Measurements from ENCODE around the gene RIMBP3C. TPM values are rescaled to one million over a fixed set of nuclear protein-coding genes. Genes with fewer than 3 reads are reported as not detected.
"Not testable (repeated sequence)": the region's sequence is repeated elsewhere in the genome, so short reads cannot be mapped to it uniquely, and the experiment has no call there.

RIMBP3C gene
- total and polyA plus RNA-seq, 3 experiments from 2014 or later: 0.33 to 0.44 (median 0.37) TPM

GRCh38 chr22:21569459-21570170 is 18.4 kb upstream of the RIMBP3C start:
- Histone ChIP-seq H3K27me3 (ENCODE audit: insufficient read depth, low read length, poor library complexity, severe bottlenecking) (no peaks in the 10 kb centered on the region), H3K4me1 (ENCODE audit: insufficient read depth, low read length) (peaks cover 62% of the 10 kb centered on the region), H3K9me3 (ENCODE audit: low read length) (no peaks in the 10 kb centered on the region), H3K27ac (ENCODE audit: low read depth, low read length) (peak overlapping the region; percentile 95), H3K36me3 (ENCODE audit: insufficient read depth, low read length) (peaks cover 13% of the 10 kb centered on the region), H3K4me3 (ENCODE audit: low read length) (peak overlapping the region; percentile 75)
- peak overlapping the region; percentile 86 to 94 (median 90) for H3K4me3 Mint-ChIP-seq
- ChIA-PET POLR2A (no interaction called here), CTCF (interaction anchor here (0.7 to 2.4 kb wide), 3 partner anchors 13 to 73 kb away, joined by 3 to 7 read pairs (median 4); partner anchors contain the start of gene SDF2L1)
- DNase-seq: no peak
- H3K9me3 Mint-ChIP-seq: no peaks in the 10 kb centered on the region
- H3K27me3 Mint-ChIP-seq: no peaks in the 10 kb centered on the region
- H3K4me1 Mint-ChIP-seq: peaks cover 59 to 64% (median 64%) of the 10 kb centered on the region in 3 donors
- peaks cover 0 to 19% (median 5%) of the 10 kb centered on the region in 3 donors for H3K36me3 Mint-ChIP-seq
- H3K27ac Mint-ChIP-seq: peak overlapping the region; percentile 60 to 97 (median 90)

DNA sequence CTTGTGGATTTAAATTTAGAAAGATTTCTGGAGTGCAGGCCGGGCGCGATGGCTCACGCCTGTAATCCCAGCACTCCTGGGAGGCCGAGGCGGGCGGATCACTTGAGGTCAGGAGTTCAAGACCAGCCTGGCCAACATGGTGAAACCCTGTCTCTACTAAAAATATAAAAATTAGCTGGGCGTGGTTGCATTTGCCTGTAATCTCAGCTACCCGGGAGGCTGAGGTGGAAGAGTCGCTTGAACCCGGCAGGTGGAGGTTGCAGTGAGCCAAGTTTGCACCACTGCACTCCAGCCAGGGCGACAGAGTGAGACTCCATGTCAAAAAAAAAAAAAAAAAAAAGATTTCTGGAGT is 17.8 kb upstream of the RIMBP3C start:
- Histone ChIP-seq H3K4me1 (ENCODE audit: insufficient read depth, low read length) (peaks cover 56% of the 10 kb centered on the region), H3K4me3 (ENCODE audit: low read length) (peak overlapping the region; percentile 75), H3K27ac (ENCODE audit: low read depth, low read length) (peak overlapping the region; percentile 95), H3K36me3 (ENCODE audit: insufficient read depth, low read length) (peaks cover 13% of the 10 kb centered on the region)
- POLR2A ChIA-PET: interaction anchor here (1.3 kb wide), 1 partner anchor 74 kb away, joined by 5 read pairs; no protein-coding TSS in a partner anchor
- H3K9me3 ChIP-seq (ENCODE audit: low read length); H3K27me3 ChIP-seq (ENCODE audit: insufficient read depth, low read length, poor library complexity, severe bottlenecking); H3K27me3 Mint-ChIP-seq; H3K9me3 Mint-ChIP-seq; DNase-seq: not testable (repeated sequence)
- CTCF ChIA-PET: interaction anchor here (0.7 to 2.4 kb wide), 5 partner anchors 13 to 78 kb away, joined by 3 to 7 read pairs (median 4); partner anchors contain the start of gene SDF2L1
- peaks cover 54 to 58% (median 58%) of the 10 kb centered on the region in 3 donors for H3K4me1 Mint-ChIP-seq
- H3K27ac Mint-ChIP-seq: peak overlapping the region; percentile 60 to 97 (median 95)
- H3K4me3 Mint-ChIP-seq: peak overlapping the region; percentile 86 to 94 (median 90)
- H3K36me3 Mint-ChIP-seq: peaks cover 0 to 19% (median 5%) of the 10 kb centered on the region in 3 donors

DNA sequence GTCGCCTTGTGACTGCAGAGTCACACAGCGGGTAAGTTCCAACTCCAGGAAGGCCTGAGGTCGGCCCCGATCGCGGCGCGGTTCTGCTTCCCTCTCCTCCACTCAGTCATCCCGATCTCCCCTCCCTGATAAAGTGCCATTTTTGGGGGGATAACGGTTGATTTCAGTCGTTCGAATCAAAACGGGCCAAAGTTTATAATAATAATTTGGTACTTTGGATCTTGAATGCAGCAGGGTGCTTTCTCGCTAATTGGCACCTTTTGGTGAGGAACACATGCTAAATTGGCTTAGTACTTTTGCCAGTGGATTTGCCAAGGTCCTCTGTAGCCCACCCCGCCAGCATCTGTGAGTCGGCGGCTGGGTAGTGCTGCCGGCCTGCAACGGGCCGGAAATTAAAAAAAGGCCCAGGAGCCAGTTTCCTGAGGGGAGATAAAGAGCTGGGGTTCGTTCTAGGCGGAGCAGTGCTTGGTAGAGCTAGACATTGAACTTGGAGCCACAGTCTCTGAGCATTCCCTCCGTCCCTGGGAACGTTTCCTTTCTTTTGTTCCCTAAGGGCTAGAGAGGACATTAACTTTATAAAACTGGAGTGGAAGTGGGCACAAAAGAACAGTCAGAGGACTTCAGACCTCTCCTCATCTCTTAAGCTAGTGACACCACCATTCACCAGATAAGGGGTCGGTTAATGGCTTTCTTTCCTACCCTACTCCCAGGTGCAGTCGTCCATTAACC is 17.2 kb upstream of the RIMBP3C start:
- Histone ChIP-seq H3K36me3 (ENCODE audit: insufficient read depth, low read length) (peaks cover 13% of the 10 kb centered on the region), H3K4me3 (ENCODE audit: low read length) (peak overlapping the region; percentile 75), H3K4me1 (ENCODE audit: insufficient read depth, low read length) (peaks cover 51% of the 10 kb centered on the region), H3K27me3 (ENCODE audit: insufficient read depth, low read length, poor library complexity, severe bottlenecking) (no peaks in the 10 kb centered on the region), H3K27ac (ENCODE audit: low read depth, low read length) (peak overlapping the region; percentile 95), H3K9me3 (ENCODE audit: low read length) (no peaks in the 10 kb centered on the region)
- Mint-ChIP-seq H3K27me3 (no peaks in the 10 kb centered on the region), H3K4me3 (peak overlapping the region; percentile 86 to 94 (median 90)), H3K27ac (peak overlapping the region; percentile 69 to 97 (median 94)), H3K36me3 (peaks cover 0 to 19% (median 5%) of the 10 kb centered on the region in 3 donors), H3K4me1 (peaks cover 50 to 53% (median 53%) of the 10 kb centered on the region in 3 donors), H3K9me3 (no peaks in the 10 kb centered on the region)
- DNase-seq: peak in 1 of 5 donors; percentile 17
- ChIA-PET POLR2A (interaction anchor here (1.1 to 1.3 kb wide), 2 partner anchors 61 to 74 kb away, joined by 4 to 5 read pairs; partner anchors contain the start of gene YDJC), CTCF (interaction anchor here (1.5 to 2.4 kb wide), 4 partner anchors 61 to 78 kb away, joined by 4 to 7 read pairs (median 4); partner anchors contain the start of gene SDF2L1)

DNA sequence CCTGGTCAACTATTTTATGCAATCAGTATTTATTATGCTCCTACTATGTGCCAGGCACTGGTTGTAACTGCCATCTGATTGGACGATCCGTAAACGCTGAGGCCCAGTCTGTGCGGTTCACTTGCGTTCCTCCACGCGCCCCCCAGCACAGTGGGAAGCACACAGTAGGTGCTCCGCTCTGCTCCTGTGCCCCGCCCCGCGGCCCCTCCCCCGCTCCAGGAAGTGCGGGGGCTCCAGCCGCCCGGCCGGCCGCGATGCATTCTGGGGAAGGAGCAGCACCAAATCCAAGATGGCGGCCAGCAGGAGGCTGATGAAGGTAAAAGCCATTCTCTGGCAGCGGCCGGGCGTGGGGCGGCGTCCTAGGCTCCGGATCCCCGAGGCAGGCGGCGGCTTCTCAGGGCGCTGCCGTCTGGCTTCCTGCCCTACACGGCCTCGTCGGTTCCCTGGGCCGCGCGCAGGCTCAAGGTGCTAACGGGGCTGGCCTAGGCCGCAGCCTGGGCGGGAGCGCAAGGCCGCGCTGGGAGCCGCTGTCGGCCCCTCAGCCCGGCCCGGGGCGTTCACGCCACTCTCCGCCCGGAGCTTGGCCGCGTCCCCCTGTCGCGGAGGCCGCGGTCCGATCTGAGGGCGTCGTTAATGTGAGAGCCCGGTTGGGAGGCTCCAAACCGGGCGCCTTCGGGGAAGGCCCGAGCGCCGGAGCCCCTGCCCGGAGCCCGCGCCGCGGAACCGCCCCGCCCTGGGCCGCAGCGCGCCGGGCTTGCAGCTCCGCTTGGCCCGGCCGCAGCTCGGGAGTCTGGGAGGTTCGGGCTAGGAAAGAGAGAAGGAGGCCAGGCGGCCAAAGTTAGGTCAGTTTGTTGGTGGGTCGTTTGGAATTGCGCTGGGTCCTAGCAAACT is 16.4 kb upstream of the RIMBP3C start, which contains the start of gene UBE2L3:
TSS of gene UBE2L3 (plus strand) at position 259 of the 891 bp plus-strand sequence. CDS start at position 290, 31 bp downstream.
- Histone ChIP-seq H3K4me1 (ENCODE audit: insufficient read depth, low read length) (peaks cover 43% of the 10 kb centered on the region), H3K9me3 (ENCODE audit: low read length) (no peaks in the 10 kb centered on the region), H3K36me3 (ENCODE audit: insufficient read depth, low read length) (peaks cover 10% of the 10 kb centered on the region), H3K27ac (ENCODE audit: low read depth, low read length) (peak within 1 kb of the TSS; percentile 95), H3K27me3 (ENCODE audit: insufficient read depth, low read length, poor library complexity, severe bottlenecking) (no peaks in the 10 kb centered on the region), H3K4me3 (ENCODE audit: low read length) (peak within 1 kb of the TSS; percentile 75)
- Mint-ChIP-seq H3K27me3 (no peaks in the 10 kb centered on the region), H3K4me3 (peak within 1 kb of the TSS; percentile 86 to 94 (median 90)), H3K4me1 (peaks cover 42 to 45% (median 44%) of the 10 kb centered on the region in 3 donors), H3K36me3 (peaks cover 0 to 14% (median 5%) of the 10 kb centered on the region in 3 donors), H3K27ac (peak within 1 kb of the TSS; percentile 69 to 97 (median 94)), H3K9me3 (no peaks in the 10 kb centered on the region)
- peak; percentile 75 to 88 (median 81) for DNase-seq
- POLR2A ChIA-PET: interaction anchor here (1.1 to 1.3 kb wide), 2 partner anchors 62 to 75 kb away, joined by 4 to 5 read pairs; partner anchors contain the start of gene YDJC
- CTCF ChIA-PET: interaction anchor here (1.5 to 2.4 kb wide), 4 partner anchors 62 to 79 kb away, joined by 4 to 7 read pairs (median 4); partner anchors contain the start of gene SDF2L1

GRCh38 chr22:21564411-21564810 is 13.2 kb upstream of the RIMBP3C start:
- DNase-seq: no peak
- Histone ChIP-seq H3K9me3 (ENCODE audit: low read length) (no peaks in the 10 kb centered on the region), H3K27ac (ENCODE audit: low read depth, low read length) (no peak overlapping the region), H3K27me3 (ENCODE audit: insufficient read depth, low read length, poor library complexity, severe bottlenecking) (no peaks in the 10 kb centered on the region), H3K4me3 (ENCODE audit: low read length) (no peak overlapping the region), H3K36me3 (ENCODE audit: insufficient read depth, low read length) (no peaks in the 10 kb centered on the region), H3K4me1 (ENCODE audit: insufficient read depth, low read length) (peaks cover 11% of the 10 kb centered on the region)
- Mint-ChIP-seq H3K4me3 (no peak overlapping the region), H3K4me1 (peaks cover 12 to 14% (median 13%) of the 10 kb centered on the region in 3 donors), H3K36me3 (peaks cover 0 to 6% (median 1%) of the 10 kb centered on the region in 3 donors), H3K9me3 (no peaks in the 10 kb centered on the region), H3K27ac (peak overlapping the region in 1 of 8 donors; percentile 64), H3K27me3 (no peaks in the 10 kb centered on the region)
- POLR2A ChIA-PET: no interaction called here
- CTCF ChIA-PET: interaction anchor here (1.6 kb wide), 1 partner anchor 9 kb away, joined by 3 read pairs; no protein-coding TSS in a partner anchor

DNA sequence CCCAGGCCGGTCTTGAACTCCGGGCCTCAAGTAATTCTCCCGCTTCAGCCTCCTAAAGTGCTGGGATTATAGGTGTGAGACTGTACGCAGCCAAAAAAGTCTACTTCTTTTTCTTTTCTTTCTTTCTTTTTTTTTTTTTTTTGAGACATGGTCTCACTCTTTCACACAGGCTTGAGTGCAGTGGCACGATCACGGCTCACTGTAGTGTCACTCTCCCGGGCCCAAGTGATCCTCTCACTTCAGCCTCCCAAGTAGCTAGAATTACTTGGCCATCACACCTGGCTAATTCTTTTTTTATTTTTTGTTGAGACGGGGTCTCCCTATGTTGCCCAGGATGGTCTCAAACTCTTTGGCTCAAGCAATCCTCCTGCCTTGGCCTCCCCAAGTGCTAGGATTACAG is 12.7 kb upstream of the RIMBP3C start:
- peaks cover 0 to 4% (median 0%) of the 10 kb centered on the region in 3 donors for H3K36me3 Mint-ChIP-seq
- DNase-seq: no peak
- peaks cover 6% of the 10 kb centered on the region for H3K4me1 ChIP-seq (ENCODE audit: insufficient read depth, low read length)
- ChIA-PET POLR2A (interaction anchor here (0.7 kb wide), 1 partner anchor 15 kb away, joined by 3 read pairs; no protein-coding TSS in a partner anchor), CTCF (interaction anchor here (1.6 kb wide), 1 partner anchor 9 kb away, joined by 3 read pairs; no protein-coding TSS in a partner anchor)
- no peaks in the 10 kb centered on the region for H3K27me3 ChIP-seq (ENCODE audit: insufficient read depth, low read length, poor library complexity, severe bottlenecking)
- no peak overlapping the region for H3K4me3 Mint-ChIP-seq
- H3K27ac ChIP-seq (ENCODE audit: low read depth, low read length): no peak overlapping the region
- peaks cover 8 to 10% (median 9%) of the 10 kb centered on the region in 3 donors for H3K4me1 Mint-ChIP-seq
- H3K9me3 ChIP-seq (ENCODE audit: low read length): no peaks in the 10 kb centered on the region
- peak overlapping the region in 1 of 8 donors; percentile 64 for H3K27ac Mint-ChIP-seq
- no peak overlapping the region for H3K4me3 ChIP-seq (ENCODE audit: low read length)
- no peaks in the 10 kb centered on the region for H3K27me3 Mint-ChIP-seq
- no peaks in the 10 kb centered on the region for H3K36me3 ChIP-seq (ENCODE audit: insufficient read depth, low read length)
- H3K9me3 Mint-ChIP-seq: no peaks in the 10 kb centered on the region

GRCh38 chr22:21560657-21561056 is 9.4 kb upstream of the RIMBP3C start:
- H3K4me3 Mint-ChIP-seq, H3K27me3 Mint-ChIP-seq: not testable (repeated sequence)
- peak overlapping the region in 1 of 8 donors; percentile 43 for H3K27ac Mint-ChIP-seq

More at GRCh38 chr22:21560657-21561056, 9.4 kb upstream of the RIMBP3C start:
- H3K4me3 ChIP-seq (ENCODE audit: low read length); POLR2A ChIA-PET; DNase-seq; H3K4me1 Mint-ChIP-seq; H3K36me3 ChIP-seq (ENCODE audit: insufficient read depth, low read length); H3K27me3 ChIP-seq (ENCODE audit: insufficient read depth, low read length, poor library complexity, severe bottlenecking); H3K27ac ChIP-seq (ENCODE audit: low read depth, low read length); H3K4me1 ChIP-seq (ENCODE audit: insufficient read depth, low read length); CTCF ChIA-PET; H3K36me3 Mint-ChIP-seq; H3K9me3 ChIP-seq (ENCODE audit: low read length); H3K9me3 Mint-ChIP-seq: not testable (repeated sequence)

All from CD8-positive, alpha-beta memory T cell (primary cell).